ENCODE results near the gene NPIPB8.
"Not testable (repeated sequence)": the region's sequence is repeated elsewhere in the genome, so short reads cannot be mapped to it uniquely, and the experiment has no call there.

NPIPB8 gene

DNA sequence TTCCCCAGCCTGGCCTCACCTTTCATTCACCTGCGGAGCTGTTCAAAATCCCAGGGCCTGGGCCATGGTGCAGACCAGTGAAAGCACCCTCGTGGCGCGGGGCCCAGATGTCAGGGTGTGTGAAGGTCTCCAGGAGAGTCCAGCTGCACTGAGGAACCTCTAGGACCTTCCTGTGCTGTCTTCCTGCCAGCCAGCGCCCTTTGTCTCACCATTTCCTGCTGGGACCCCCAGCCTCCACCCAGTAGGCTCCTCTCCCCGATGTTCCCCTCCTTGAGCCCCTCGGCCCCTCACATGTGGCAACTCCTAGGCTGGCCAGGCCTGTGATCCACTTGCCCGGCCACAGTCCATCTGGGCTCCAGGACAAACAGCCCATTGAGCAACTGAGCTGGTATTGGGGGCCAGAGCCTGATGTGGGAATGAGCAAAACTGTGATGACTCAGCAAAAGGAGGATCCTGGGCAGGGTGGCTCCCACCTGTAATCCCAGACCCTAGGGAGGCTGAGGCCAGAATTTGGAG is 41.7 kb upstream of the NPIPB8 start:
- ChIA-PET POLR2A (no interaction called here), CTCF (no interaction called here)
- DNase-seq (ENCODE audit: extremely low spot score): no peak
- TF ChIP-seq, protein P1, sequence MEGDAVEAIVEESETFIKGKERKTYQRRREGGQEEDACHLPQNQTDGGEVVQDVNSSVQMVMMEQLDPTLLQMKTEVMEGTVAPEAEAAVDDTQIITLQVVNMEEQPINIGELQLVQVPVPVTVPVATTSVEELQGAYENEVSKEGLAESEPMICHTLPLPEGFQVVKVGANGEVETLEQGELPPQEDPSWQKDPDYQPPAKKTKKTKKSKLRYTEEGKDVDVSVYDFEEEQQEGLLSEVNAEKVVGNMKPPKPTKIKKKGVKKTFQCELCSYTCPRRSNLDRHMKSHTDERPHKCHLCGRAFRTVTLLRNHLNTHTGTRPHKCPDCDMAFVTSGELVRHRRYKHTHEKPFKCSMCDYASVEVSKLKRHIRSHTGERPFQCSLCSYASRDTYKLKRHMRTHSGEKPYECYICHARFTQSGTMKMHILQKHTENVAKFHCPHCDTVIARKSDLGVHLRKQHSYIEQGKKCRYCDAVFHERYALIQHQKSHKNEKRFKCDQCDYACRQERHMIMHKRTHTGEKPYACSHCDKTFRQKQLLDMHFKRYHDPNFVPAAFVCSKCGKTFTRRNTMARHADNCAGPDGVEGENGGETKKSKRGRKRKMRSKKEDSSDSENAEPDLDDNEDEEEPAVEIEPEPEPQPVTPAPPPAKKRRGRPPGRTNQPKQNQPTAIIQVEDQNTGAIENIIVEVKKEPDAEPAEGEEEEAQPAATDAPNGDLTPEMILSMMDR (IDR thresholded peaks at IDR 0.05; ENCODE audit: control extremely low read depth, extremely low read depth, low read depth, missing control alignments): no peak

DNA sequence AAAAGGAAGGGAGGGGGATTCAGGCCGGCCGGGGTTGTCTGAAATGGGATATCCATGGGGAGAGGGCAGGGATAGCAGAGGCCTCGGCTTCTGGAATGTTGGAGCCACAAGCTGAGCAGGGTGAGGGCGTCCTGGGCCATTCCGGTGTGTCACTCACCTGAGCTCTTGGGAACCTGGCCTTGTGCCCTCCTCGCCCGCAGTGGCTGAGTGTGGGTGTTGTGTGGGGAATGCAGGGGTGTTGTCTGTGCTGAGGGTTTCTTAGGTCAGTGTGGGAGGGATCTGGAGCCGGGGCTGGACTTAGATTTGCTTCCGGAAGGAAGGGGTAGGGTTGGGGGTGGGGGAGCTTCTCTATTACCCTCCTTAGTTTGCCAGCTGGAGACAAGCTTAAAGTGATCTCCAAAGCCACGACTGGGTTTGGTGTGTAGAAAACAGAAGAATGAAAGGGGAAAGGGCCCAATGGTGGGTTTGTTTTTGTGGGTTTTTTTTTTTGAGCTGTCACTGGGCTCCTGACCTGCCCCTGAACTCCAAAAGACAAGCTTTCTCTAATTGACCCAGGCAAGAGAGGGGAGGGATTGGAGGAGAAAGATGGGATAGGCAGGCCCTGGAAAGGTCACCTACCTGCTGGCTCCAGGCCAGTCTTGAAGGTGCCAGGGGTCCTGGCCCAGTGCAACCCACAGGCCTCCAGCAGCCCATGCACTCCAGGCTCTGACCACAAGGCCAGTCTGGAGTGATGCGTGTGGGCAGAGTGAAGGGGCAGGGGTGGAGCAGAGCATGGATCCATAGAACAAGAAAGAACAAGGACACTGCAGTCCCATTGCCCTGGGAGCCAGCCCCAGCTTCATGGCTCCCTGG is 40.8 kb upstream of the NPIPB8 start, which contains the start of gene SULT1A2:
SULT1A2 (minus strand) TSS at position 211 of the 852 bp plus-strand sequence. CDS start 1,120 bp downstream, outside the sequence.
- DNase-seq (ENCODE audit: extremely low spot score): no peak
- ChIA-PET CTCF (no interaction called here), POLR2A (no interaction called here)
- TF ChIP-seq, protein P1 (IDR thresholded peaks at IDR 0.05; ENCODE audit: control extremely low read depth, extremely low read depth, low read depth, missing control alignments): no peak

DNA sequence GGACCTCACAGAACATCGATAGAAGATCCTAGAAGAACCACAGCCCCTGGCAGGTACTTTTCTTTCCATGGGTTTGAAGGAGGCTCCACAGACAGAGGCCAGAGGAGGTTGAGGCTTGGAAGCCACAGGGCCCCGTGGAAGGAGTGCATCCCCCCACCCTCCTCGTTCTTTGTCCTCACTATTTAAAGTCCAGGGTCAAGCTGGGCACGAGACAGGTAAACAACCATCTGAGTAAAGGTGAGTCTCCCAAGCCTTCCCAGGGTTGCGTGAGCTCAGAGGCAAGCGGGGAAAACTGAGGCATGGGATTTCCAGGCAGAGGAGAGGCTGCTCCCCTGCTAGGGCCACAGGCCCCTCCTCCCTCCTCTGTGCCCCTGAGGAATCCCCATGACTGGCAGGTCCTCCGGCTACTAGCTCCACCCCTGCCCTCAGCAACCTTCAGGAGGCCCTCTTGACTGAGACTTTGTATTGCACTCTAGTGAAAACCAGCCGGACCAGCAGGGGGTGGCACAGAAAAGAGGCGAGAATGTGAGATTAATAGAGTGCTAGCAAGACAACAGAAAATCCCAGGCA is 40.1 kb upstream of the NPIPB8 start:
- ChIA-PET CTCF (no interaction called here), POLR2A (no interaction called here)
- DNase-seq (ENCODE audit: extremely low spot score): no peak
- TF ChIP-seq, protein P1 (IDR thresholded peaks at IDR 0.05; ENCODE audit: control extremely low read depth, extremely low read depth, low read depth, missing control alignments): no peak

DNA sequence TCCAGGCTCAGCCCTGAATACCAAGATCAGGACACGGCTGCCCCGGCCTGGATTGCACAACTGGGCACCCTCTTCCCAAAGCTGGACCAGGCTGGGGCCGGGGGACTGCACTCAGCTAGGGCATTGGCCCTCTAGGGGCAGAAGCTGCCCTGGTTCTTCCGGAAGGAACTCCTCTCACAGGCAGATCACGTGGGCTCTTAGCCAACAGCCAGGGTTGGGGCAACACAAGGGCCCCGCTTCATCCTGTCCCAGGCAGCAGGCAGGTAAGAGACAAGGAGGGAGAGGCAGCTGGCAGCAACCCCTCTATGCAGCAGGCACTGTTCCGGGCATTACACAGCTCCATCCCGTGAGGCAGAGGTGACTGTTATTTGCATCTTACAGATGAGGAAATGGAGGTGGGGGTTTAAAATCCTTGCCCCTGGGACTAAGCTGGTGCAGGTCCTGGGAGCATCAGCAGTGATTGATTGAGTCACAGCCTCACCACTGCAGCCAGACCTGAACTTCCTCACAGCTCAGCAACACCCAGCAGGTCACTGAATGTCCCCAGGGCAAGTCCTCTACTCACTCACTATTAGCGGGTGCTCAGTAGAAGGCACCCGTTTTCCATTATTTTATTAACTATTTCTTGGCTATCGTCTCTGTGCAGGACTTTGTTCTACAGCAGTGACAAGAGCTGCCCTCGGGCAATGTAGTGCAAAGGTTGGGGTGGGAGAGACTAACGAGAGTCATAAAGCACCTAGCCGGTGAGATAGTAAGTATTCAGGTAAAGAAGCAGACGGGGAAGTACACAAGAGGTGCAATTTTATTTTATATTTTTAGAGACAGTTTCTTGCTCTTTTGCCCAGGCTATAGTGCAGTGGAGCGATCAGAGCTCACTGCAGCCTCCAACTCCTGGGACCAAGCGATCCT is 38.2 kb upstream of the NPIPB8 start:
- CTCF ChIA-PET; POLR2A ChIA-PET; DNase-seq (ENCODE audit: extremely low spot score): not testable (repeated sequence)

DNA sequence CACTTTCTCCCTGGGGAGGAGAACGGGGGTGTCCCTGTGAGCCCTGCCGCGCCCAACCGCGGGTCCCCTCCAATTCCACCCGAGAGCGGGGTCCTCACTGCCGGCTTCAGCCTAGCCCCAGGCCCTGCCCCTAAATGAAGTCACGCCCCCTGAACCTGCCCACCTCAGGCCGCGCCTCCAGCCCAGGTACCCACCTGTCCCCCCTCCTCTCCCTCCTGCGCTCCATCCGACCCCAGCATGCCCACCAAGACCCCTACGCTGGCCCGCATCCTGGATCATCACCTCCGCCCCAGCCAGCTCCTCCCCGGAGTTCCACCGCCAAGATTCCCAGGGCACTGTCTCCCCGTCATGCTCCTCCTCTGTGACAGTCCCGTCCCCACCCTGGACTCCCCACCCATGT is 36.9 kb upstream of the NPIPB8 start:
- CTCF ChIA-PET; POLR2A ChIA-PET; DNase-seq (ENCODE audit: extremely low spot score): not testable (repeated sequence)

DNA sequence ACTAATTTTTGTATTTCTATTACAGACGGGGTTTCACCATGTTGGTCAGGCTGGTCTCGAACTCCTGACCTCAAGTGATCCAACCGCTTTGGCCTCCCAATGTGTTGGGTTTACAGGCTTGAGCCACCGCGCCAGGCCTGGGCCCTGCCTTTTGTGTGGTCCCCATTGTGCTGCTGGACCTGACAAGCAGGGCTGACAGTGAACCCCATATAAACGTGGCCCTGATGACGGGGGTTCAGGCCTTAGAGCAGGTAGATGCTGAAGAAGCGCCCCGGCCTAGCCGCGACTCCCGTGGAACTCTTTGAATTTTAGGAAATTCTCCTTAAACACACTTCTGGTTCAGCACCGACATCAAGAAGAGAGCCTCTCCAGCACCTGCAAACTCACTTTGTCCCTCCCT is 36.3 kb upstream of the NPIPB8 start:
- POLR2A ChIA-PET; CTCF ChIA-PET; DNase-seq (ENCODE audit: extremely low spot score): not testable (repeated sequence)

DNA sequence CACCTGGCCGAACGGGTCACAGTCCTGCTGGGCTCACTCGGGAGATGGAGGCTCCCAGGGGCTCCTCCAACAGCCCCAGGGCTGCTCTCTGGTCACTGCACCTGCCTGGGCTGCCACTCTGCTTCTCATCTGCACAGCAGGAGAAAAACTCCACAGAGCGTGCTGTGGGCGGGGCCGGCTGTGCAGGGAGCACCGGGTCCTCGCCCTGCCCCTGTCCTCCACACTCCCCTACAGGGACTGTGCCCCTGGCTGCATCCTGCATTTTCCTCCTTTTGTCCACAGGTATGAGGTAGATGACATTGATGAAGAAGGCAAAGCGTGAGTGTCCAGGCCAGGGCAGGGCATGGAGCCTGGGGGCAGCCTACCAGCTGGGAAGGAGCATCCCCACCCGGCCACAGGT is 35.8 kb upstream of the NPIPB8 start:
- DNase-seq (ENCODE audit: extremely low spot score); CTCF ChIA-PET; POLR2A ChIA-PET: not testable (repeated sequence)

DNA sequence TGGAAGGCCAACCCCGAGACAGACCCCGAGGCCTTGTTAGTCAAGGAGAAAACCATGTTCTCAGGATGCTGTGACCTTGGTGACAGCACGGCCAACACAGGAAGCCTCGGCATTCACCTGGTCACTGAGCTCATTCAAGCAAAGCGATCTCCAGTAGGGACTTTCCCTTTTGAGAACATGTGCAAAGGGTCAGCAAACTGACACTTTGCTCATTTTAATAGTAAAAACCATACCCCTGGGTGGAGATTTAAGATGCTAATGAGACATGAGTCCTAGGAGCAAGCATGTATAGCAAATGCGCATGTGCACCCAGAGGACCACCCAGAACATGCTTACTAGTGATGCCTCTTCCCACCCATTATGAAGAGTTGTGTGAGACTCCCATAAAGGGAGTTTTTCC is 35.3 kb upstream of the NPIPB8 start:
- DNase-seq (ENCODE audit: extremely low spot score): no peak
- TF ChIP-seq, protein P1 (IDR thresholded peaks at IDR 0.05; ENCODE audit: control extremely low read depth, extremely low read depth, low read depth, missing control alignments): no peak
- ChIA-PET POLR2A (no interaction called here), CTCF (no interaction called here)
